GM12878 (cell line): ENCODE results near the gene CDH5.

Experiments used
- CTCF ChIP-seq, 3 experiments: IDR thresholded peaks in 2 of 3; conservative IDR thresholded peaks in 1 of 3; 2 replicates each; pipeline ENCODE4 v1.5.1; 2011; ENCODE audit warnings: low read depth in 3 of 3, low read length in 3 of 3, mild to moderate bottlenecking in 3 of 3, control low read depth in 2 of 3, moderate library complexity in 2 of 3, inconsistent platforms in 1 of 3, mixed read lengths in 1 of 3; ENCODE audit not compliant: control insufficient read depth in 2 of 3, insufficient read depth in 1 of 3; ENCODE audit errors: extremely low read depth in 1 of 3
- RFX5 ChIP-seq: IDR thresholded peaks from 2 replicates; pipeline ENCODE4 v1.6.1; 2011; ENCODE audit warnings: low read depth, low read length, improper control_type of control experiment

DNA sequence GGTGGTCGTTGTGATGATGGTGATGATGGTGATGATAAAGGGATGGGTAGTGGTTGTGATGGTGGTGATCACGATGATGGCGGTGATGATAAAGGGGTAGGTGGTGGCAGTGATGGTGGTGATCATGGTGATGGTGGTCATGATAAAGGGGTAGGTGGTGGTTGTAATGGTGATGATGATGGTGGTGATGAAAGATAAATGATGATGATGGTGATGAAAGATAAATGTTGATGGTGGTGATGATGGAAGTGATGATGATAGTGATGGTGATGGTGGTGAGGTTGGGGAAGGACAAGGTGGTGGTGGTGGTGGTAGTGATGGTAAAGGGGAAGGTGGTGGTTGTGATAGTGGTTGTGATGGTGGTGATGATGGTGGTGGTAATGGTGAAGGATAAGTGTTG, 13.9 kb downstream of the CDH5 start:
- TF ChIP-seq CTCF (IDR thresholded peaks at IDR 0.05 in 2 of 3, conservative IDR thresholded peaks at IDR 0.05 in 1 of 3; ENCODE audit: control insufficient read depth in 2 of 3, extremely low read depth in 1 of 3, insufficient read depth in 1 of 3, low read depth in 3 of 3, low read length in 3 of 3): no peak
- no peak for TF ChIP-seq RFX5
